ENCODE data around the gene PROZ. TPM values are rescaled to one million over a fixed set of nuclear protein-coding genes. Genes with fewer than 3 reads are reported as not detected.

PROZ gene
- total RNA-seq, 1 donor: not detected

DNA sequence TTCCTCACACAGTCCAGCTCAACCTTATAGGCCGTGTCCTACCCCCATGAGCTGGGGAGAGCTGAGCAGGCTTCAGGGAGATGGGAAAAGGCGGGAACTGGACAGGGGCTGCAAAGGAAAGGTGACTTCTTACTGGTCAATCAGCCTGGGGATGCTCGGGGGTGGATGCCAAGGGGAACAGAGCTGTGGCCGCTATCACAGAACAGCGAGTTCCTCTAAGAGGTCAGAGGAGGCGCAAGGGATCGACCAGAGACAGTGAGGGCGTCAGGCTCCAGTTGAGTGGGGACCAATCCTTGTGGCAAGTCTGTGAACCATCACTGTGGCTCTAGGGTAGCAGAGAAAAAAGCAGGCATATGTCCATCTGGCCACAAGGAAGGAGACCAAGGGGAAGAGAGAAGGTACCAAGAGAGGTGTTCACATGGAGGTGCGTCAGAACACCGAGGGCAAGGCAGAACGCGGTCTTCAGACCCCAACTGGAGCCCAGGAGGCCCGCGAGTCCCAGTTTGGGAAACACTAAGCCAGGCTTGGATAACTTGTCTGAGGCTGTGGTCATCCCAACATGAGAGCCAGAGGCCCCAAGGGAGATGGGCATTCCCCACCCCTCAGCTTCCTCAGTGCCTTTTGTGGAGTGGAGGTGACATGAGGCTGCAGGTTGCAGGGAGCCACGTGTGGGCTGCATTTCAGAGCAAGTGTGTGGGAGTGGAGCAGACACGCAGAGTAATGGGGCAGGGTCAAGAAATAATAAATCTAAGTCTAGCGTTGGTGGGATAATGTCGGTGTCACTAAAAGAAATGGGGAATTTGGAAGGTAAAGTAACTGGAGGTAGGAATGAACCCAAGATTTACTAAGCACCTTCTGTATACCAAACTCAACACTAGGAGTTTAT lies 31.9 kb upstream of the PROZ start:
- Histone ChIP-seq H3K79me2 (ENCODE audit: insufficient read depth, low read length) (no peaks in the 10 kb centered on the region), H3K4me2 (ENCODE audit: insufficient read depth, low read length) (no peak overlapping the region), H3K27ac (ENCODE audit: low read depth, low read length) (no peak overlapping the region), H3K4me3 (ENCODE audit: insufficient read depth, low read length) (no peak overlapping the region), H4K20me1 (ENCODE audit: insufficient read depth, low read length) (no peaks in the 10 kb centered on the region), H2AFZ (ENCODE audit: low read length) (no peak overlapping the region), H3K9me3 (ENCODE audit: low read depth, low read length) (no peaks in the 10 kb centered on the region), H3K36me3 (ENCODE audit: insufficient read depth, low read length) (no peaks in the 10 kb centered on the region), H3K27me3 (ENCODE audit: insufficient read depth, low read length) (peaks cover 17% of the 10 kb centered on the region), H3K4me1 (ENCODE audit: insufficient read depth, low read length) (no peaks in the 10 kb centered on the region)
- peak; percentile 76 for DNase-seq (ENCODE audit: insufficient read length, low spot score, missing footprints)
- TF ChIP-seq CTCF (IDR thresholded peaks at IDR 0.05; ENCODE audit: extremely low read depth, low read depth, low read length): no peak

DNA sequence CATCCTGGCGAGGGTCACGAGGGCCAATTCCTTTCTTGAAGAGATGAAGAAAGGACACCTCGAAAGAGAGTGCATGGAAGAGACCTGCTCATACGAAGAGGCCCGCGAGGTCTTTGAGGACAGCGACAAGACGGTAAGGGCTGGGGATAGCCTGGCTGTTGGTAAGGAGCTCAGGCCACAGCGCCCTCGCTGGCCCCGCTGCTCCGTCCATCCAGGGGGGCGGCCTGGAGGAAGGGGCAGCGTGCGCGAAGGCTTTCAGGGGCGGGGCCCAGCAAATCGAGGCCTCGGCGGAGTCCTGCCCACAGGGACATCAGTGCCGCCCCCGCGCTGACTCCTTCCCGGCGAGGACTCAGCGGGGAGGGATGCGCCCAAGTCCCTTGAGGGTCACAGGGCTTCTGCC lies 29.0 kb upstream of the PROZ start:
- peak overlapping the region; percentile 84 for H2AFZ ChIP-seq (ENCODE audit: low read length)

DNA sequence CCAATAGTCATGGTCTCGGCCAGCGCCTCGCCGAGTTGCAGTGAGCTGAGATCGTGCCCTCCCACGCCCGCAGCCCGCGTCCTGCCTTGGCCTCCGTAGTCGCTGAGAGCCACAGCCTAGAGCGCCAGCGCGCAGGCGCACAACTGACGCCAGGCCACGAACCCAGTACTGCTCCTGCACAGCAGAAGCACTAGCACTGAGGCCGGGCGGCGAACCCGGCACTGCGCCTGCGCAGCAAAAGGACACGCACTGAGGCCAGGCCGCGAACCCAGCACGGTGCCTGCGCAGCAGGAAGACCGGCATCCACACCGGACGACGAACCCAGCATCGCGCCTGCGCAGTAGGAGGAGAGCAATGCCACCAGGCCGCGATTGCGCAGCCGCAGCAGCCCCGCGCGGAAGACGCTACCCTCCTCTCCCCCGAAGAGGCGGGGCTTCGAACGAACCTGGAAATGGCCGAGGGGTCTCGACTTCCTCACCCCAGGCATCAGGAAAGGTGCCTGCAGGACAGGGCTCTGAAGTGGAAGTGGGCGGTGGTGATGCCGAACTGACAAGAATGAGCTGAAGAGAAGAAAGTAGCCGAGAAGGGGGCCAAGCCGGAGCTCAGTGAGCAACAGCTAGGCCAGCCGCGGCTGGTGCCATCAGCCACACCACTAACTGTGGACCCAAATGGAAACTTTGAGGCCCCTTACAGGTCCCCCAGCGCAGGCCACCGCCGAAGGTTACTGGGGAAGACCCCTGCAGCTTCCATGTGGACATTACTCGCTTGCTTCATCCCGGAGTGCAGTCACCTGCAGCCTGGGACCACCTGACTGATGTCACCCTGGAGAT lies 28.3 kb upstream of the PROZ start:
- Histone ChIP-seq H4K20me1 (ENCODE audit: insufficient read depth, low read length) (no peaks in the 10 kb centered on the region), H3K27me3 (ENCODE audit: insufficient read depth, low read length) (peaks cover 33% of the 10 kb centered on the region), H3K4me3 (ENCODE audit: insufficient read depth, low read length) (peak overlapping the region; percentile 61), H3K27ac (ENCODE audit: low read depth, low read length) (no peak overlapping the region), H3K4me1 (ENCODE audit: insufficient read depth, low read length) (no peaks in the 10 kb centered on the region), H2AFZ (ENCODE audit: low read length) (peak overlapping the region; percentile 84), H3K36me3 (ENCODE audit: insufficient read depth, low read length) (no peaks in the 10 kb centered on the region), H3K9me3 (ENCODE audit: low read depth, low read length) (no peaks in the 10 kb centered on the region), H3K4me2 (ENCODE audit: insufficient read depth, low read length) (peak overlapping the region; percentile 74), H3K79me2 (ENCODE audit: insufficient read depth, low read length) (no peaks in the 10 kb centered on the region)
- DNase-seq (ENCODE audit: insufficient read length, low spot score, missing footprints): peak; percentile 93
- no peak for TF ChIP-seq CTCF (IDR thresholded peaks at IDR 0.05; ENCODE audit: extremely low read depth, low read depth, low read length)

More for the DNA sequence above, 29.0 kb upstream of the PROZ start:
- Histone ChIP-seq H4K20me1 (ENCODE audit: insufficient read depth, low read length) (no peaks in the 10 kb centered on the region), H3K4me3 (ENCODE audit: insufficient read depth, low read length) (peak overlapping the region; percentile 61), H3K27me3 (ENCODE audit: insufficient read depth, low read length) (peaks cover 33% of the 10 kb centered on the region), H3K79me2 (ENCODE audit: insufficient read depth, low read length) (no peaks in the 10 kb centered on the region), H3K9me3 (ENCODE audit: low read depth, low read length) (no peaks in the 10 kb centered on the region), H3K36me3 (ENCODE audit: insufficient read depth, low read length) (no peaks in the 10 kb centered on the region), H3K4me2 (ENCODE audit: insufficient read depth, low read length) (peak overlapping the region; percentile 74), H3K4me1 (ENCODE audit: insufficient read depth, low read length) (no peaks in the 10 kb centered on the region), H3K27ac (ENCODE audit: low read depth, low read length) (no peak overlapping the region)
- no peak for TF ChIP-seq CTCF (IDR thresholded peaks at IDR 0.05; ENCODE audit: extremely low read depth, low read depth, low read length)
- DNase-seq (ENCODE audit: insufficient read length, low spot score, missing footprints): no peak

Data from osteoblast (primary cell).